Smooth muscle cell (in vitro differentiated cells): ENCODE measurements around the gene AURKA. TPM values are rescaled to one million over a fixed set of nuclear protein-coding genes. Genes with fewer than 3 reads are reported as not detected.
A peak's percentile ranks its signal among the peaks of the same experiment; 100 is the strongest.
"Not testable (repeated sequence)": the region's sequence is repeated elsewhere in the genome, so short reads cannot be mapped to it uniquely, and the experiment has no call there.

Experiments
- DNase-seq: peaks from one replicate; lab custom pipeline; 2025; ENCODE audit not compliant: unreplicated experiment; lab: John Stamatoyannopoulos, UW
- H2AFZ ChIP-seq: fragments of 200-600 bp; sonication (generic); 2 replicates; pipeline ENCODE4 v1.6.0; 2016; ENCODE audit warnings: antibody characterized with exemption, low read depth, mild to moderate bottlenecking
- H3F3A ChIP-seq: fragments of 200-600 bp; sonication (generic); 2 replicates; pipeline ENCODE4 v1.6.0; 2017; ENCODE audit warnings: antibody characterized with exemption, low read depth
- H3K27ac ChIP-seq: fragments of 200-600 bp; sonication (generic); 2 replicates; pipeline ENCODE4 v1.5.1; 2016; ENCODE audit warnings: low read depth, mild to moderate bottlenecking
- H3K27me3 ChIP-seq: fragments of 200-600 bp; sonication (generic); 2 replicates; pipeline ENCODE4 v1.6.1; 2016; ENCODE audit warnings: low read depth, mild to moderate bottlenecking
- H3K36me3 ChIP-seq: fragments of 200-600 bp; sonication (generic); 2 replicates; pipeline ENCODE4 v1.5.1; 2016; ENCODE audit warnings: low read depth
- H3K4me1 ChIP-seq: fragments of 200-600 bp; sonication (generic); 2 replicates; pipeline ENCODE4 v1.5.1; 2016; ENCODE audit warnings: low read depth
- H3K4me2 ChIP-seq: fragments of 200-600 bp; sonication (generic); 2 replicates; pipeline ENCODE4 v1.6.0; 2016; ENCODE audit warnings: mild to moderate bottlenecking
- H3K4me3 ChIP-seq: fragments of 200-600 bp; sonication (generic); 2 replicates; pipeline ENCODE4 v1.5.1; 2016; ENCODE audit warnings: mild to moderate bottlenecking
- H3K79me2 ChIP-seq: fragments of 200-600 bp; sonication (generic); 2 replicates; pipeline ENCODE4 v1.6.0; 2016; ENCODE audit warnings: low read depth, mild to moderate bottlenecking
- H3K9ac ChIP-seq: fragments of 200-600 bp; sonication (generic); 2 replicates; pipeline ENCODE4 v1.6.0; 2016; ENCODE audit warnings: low read depth
- H3K9me3 ChIP-seq: fragments of 200-600 bp; sonication (generic); replicated peaks from 2 replicates; pipeline ENCODE4 v1.5.1; 2016; ENCODE audit warnings: low read depth
- H4K20me1 ChIP-seq: fragments of 200-600 bp; sonication (generic); 2 replicates; pipeline ENCODE4 v1.6.0; 2016; ENCODE audit warnings: low read depth
- WGBS: methylation state at CpG from one replicate; pipeline ENCODE4 v1.1.7; 2016; ENCODE audit warnings: low lambda C conversion rate; 5-methylcytosine and 5-hydroxymethylcytosine counted together
- polyA plus RNA-seq: library from polyadenylated mRNA; unstranded; fragments of >200 nt; fragmentation: Nextera tagmentation; extraction: Ambion mirVana; gene quantifications from 2 replicates; pipeline ENCODE4 v1.2.1, GENCODE V29; 2016
- total RNA-seq: library from RNA; depleted of rRNA; stranded (reverse); fragments of >200 nt; gene quantifications from 2 replicates; pipeline ENCODE4 v1.2.3, GENCODE V29; 2014
- TF ChIP-seq, protein P1 (sequence below): fragments of 200-600 bp; sonication (generic); IDR thresholded peaks from 2 replicates; pipeline ENCODE4 v1.5.1; 2017; ENCODE audit warnings: borderline replicate concordance, mild to moderate bottlenecking, antibody characterized with exemption; ENCODE audit not compliant: insufficient read depth, poor library complexity, severe bottlenecking

AURKA gene
- total and polyA plus RNA-seq, 2 experiments from 2014 or later: 12.7 to 13.9 TPM

- Histone ChIP-seq H3K36me3 (peaks cover 18% of the 10 kb centered on the region), H3F3A (peaks cover 4% of the 10 kb centered on the region)
- WGBS: 8% methylated on average over 18 of the region's 18 CpGs
These were observed 967 bp upstream of the AURKA start for GRCh38 chr20:56392881-56393482.

DNA sequence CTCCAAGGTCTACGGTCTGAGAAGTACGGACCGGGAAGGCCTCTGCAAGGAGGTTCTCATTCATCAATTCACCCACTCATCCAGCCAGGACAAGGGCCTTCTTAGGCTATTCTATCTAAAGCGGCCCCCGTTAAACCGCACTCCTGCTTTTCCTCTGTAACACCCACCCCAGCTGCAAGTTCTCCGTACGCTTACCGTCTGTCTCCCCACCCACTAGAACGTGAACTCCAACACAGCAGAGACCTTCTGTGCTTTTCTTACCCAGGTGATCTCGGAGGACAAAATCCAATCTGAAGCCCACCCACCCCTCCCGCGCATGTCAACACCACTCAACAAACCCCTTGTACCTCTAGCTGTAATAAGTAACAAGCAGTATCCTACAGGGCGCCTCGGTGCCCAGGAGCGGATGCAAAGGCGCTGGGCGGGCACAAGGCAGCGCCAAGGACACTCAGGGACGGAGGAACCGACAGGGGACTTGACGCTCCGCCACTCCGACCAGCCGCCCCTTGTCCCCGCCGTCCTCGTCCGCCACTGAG, 351 bp downstream of the AURKA start:
- TF ChIP-seq, protein P1, sequence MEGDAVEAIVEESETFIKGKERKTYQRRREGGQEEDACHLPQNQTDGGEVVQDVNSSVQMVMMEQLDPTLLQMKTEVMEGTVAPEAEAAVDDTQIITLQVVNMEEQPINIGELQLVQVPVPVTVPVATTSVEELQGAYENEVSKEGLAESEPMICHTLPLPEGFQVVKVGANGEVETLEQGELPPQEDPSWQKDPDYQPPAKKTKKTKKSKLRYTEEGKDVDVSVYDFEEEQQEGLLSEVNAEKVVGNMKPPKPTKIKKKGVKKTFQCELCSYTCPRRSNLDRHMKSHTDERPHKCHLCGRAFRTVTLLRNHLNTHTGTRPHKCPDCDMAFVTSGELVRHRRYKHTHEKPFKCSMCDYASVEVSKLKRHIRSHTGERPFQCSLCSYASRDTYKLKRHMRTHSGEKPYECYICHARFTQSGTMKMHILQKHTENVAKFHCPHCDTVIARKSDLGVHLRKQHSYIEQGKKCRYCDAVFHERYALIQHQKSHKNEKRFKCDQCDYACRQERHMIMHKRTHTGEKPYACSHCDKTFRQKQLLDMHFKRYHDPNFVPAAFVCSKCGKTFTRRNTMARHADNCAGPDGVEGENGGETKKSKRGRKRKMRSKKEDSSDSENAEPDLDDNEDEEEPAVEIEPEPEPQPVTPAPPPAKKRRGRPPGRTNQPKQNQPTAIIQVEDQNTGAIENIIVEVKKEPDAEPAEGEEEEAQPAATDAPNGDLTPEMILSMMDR: no peak
- H3F3A ChIP-seq: peaks cover 4% of the 10 kb centered on the region
- H3K9ac ChIP-seq: peak overlapping the region; percentile 80
- H3K9me3 ChIP-seq: no peaks in the 10 kb centered on the region
- peaks cover 58% of the 10 kb centered on the region for H3K79me2 ChIP-seq
- H3K4me2 ChIP-seq: peak overlapping the region; percentile 97
- H3K27ac ChIP-seq: peak overlapping the region; percentile 86
- H3K27me3 ChIP-seq: no peaks in the 10 kb centered on the region
- H4K20me1 ChIP-seq: peaks cover 7% of the 10 kb centered on the region
- peak overlapping the region; percentile 96 for H2AFZ ChIP-seq
- under 1% methylated on average over 24 of the region's 29 CpGs for WGBS
- H3K4me1 ChIP-seq: peaks cover 23% of the 10 kb centered on the region
- no peak for DNase-seq
- peaks cover 9% of the 10 kb centered on the region for H3K36me3 ChIP-seq
- H3K4me3 ChIP-seq: peak overlapping the region; percentile 80

More at GRCh38 chr20:56392881-56393482, 967 bp upstream of the AURKA start:
- Histone ChIP-seq H3K79me2 (peaks cover 48% of the 10 kb centered on the region), H4K20me1 (peaks cover 7% of the 10 kb centered on the region), H3K27me3 (no peaks in the 10 kb centered on the region), H3K9me3 (no peaks in the 10 kb centered on the region), H3K4me2 (peak overlapping the region; percentile 97), H3K9ac (peak overlapping the region; percentile 80), H3K27ac (peak overlapping the region; percentile 86), H2AFZ (peak overlapping the region; percentile 96), H3K4me3 (peak overlapping the region; percentile 80), H3K4me1 (peaks cover 23% of the 10 kb centered on the region)
- TF ChIP-seq, protein P1: no peak
- DNase-seq: no peak

- Histone ChIP-seq H2AFZ (peak overlapping the region; percentile 96), H3K27ac (no peak overlapping the region), H3K4me2 (peak overlapping the region; percentile 97), H3K79me2 (peaks cover 63% of the 10 kb centered on the region), H3K4me3 (peak overlapping the region; percentile 80), H3K27me3 (no peaks in the 10 kb centered on the region), H3K9me3 (no peaks in the 10 kb centered on the region), H3F3A (peaks cover 4% of the 10 kb centered on the region), H3K4me1 (peaks cover 23% of the 10 kb centered on the region), H3K9ac (peak overlapping the region; percentile 80), H3K36me3 (peaks cover 3% of the 10 kb centered on the region), H4K20me1 (peaks cover 7% of the 10 kb centered on the region)
- WGBS: 23% methylated on average over 10 of the region's 10 CpGs
- TF ChIP-seq, protein P1: no peak
- DNase-seq: no peak
These were observed 978 bp downstream of the AURKA start for GRCh38 chr20:56391037-56391436.

DNA sequence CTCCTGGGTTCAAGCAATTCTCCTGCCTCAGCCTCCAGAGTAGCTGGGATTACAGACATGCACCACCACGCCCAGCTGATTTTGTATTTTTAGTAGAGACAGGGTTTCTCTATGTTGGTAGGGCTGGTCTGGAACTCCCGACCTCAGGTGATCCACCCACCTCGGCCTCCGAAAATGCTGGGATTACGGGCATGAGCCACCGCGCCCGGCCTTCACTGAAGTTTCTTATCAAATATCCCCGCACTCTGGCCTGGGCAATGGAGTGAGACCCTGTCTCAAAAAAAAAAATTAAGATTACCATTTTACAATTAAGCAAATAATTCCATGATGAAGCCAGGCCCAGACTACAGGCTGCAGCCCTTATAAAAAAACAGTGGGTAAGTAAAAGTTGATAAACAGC, 1.6 kb downstream of the AURKA start:
- H3K9ac ChIP-seq: peak overlapping the region; percentile 80
- peaks cover 23% of the 10 kb centered on the region for H3K4me1 ChIP-seq
- H3K27ac ChIP-seq, H3K27me3 ChIP-seq, H4K20me1 ChIP-seq, H2AFZ ChIP-seq, H3K36me3 ChIP-seq, H3F3A ChIP-seq, H3K4me3 ChIP-seq, H3K9me3 ChIP-seq, DNase-seq: not testable (repeated sequence)
- 97% methylated on average over 9 of the region's 9 CpGs for WGBS
- peak overlapping the region; percentile 97 for H3K4me2 ChIP-seq
- H3K79me2 ChIP-seq: peaks cover 63% of the 10 kb centered on the region
